Retinal pigment epithelial cell (primary cell): Measurements from ENCODE around the gene MMS22L.

Source experiments
- DNase-seq: peaks from one replicate; pipeline ENCODE4 v3.0.0-alpha.2; 2010; ENCODE audit warnings: low read depth
- H3K4me3 ChIP-seq: 2 replicates; pipeline ENCODE4 v1.5.1; 2011; ENCODE audit warnings: mild to moderate bottlenecking, low read length, control low read depth, moderate library complexity
- TF ChIP-seq, protein P1 (sequence below): conservative IDR thresholded peaks from 2 replicates; pipeline ENCODE4 v1.5.1; 2011; ENCODE audit warnings: low read depth, low read length, control low read depth, inconsistent platforms

The MMS22L gene

DNA sequence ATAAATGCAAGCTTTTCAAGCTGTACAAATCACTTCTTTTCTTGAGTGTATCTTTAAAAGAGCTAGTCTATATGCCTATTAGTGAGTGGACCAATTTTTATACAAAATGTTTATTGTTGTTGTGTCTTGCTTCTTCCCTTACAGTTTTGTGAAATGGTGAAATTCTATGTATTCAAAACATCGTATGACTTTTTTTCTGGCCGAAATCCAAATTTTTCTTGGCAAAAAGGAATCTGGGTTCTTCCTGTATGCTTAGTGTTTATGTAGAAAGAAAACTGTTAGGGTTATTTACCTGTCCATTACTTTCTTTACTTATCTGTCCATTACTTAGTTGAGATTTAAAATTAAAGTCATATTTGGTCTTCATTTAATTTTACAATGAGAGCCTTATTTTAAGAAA is 153.9 kb downstream of the MMS22L start:
- TF ChIP-seq, protein P1, sequence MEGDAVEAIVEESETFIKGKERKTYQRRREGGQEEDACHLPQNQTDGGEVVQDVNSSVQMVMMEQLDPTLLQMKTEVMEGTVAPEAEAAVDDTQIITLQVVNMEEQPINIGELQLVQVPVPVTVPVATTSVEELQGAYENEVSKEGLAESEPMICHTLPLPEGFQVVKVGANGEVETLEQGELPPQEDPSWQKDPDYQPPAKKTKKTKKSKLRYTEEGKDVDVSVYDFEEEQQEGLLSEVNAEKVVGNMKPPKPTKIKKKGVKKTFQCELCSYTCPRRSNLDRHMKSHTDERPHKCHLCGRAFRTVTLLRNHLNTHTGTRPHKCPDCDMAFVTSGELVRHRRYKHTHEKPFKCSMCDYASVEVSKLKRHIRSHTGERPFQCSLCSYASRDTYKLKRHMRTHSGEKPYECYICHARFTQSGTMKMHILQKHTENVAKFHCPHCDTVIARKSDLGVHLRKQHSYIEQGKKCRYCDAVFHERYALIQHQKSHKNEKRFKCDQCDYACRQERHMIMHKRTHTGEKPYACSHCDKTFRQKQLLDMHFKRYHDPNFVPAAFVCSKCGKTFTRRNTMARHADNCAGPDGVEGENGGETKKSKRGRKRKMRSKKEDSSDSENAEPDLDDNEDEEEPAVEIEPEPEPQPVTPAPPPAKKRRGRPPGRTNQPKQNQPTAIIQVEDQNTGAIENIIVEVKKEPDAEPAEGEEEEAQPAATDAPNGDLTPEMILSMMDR, result no peak
- H3K4me3 ChIP-seq, result no peak overlapping the region
- no peak for DNase-seq

DNA sequence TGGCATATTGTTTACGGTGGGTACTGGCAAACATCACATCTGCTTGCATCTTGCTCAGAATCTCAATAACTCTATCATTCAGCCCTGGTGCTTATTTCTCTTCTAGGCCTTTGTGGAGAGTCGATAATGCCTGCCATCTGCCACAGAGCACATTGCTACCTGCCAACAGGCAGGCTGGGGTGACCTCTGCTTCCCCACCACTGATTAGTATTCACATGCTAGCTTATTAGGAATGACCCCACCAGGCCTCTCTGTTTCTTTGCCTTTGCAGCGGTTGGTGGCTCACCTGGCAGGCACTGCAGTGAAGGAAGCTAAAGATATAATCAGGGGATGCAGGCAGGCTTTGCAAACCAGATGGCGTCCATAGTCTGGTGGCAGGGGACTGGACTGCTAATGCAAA is 154.5 kb downstream of the MMS22L start:
- TF ChIP-seq, protein P1, result no peak
- no peak for DNase-seq
- H3K4me3 ChIP-seq, result no peak overlapping the region

DNA sequence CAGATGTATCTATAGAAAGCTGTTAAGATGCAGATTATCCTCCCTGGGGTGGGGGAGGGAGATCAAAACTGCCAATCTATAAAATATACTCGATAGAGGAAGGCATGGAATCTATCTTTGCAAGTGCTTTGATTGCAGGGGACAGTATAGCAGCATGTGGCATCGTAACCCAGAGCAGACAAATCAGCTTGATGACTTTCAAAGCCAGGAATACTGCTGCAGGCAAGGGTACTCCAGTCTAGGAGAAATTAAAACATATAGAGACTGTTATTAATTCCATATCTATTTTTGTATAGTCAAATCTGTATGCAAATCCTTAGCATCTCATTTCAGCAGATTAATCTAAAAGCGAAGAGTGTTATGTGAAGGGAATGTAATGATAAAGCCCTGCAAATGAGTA is 159.4 kb downstream of the MMS22L start:
- H3K4me3 ChIP-seq, result no peak overlapping the region
- DNase-seq, result no peak
- TF ChIP-seq, protein P1, result no peak

GRCh38 chr6:97123112-97123511 is 159.9 kb downstream of the MMS22L start:
- TF ChIP-seq, protein P1, result no peak
- no peak overlapping the region for H3K4me3 ChIP-seq

GRCh38 chr6:97120511-97120910 is 162.5 kb downstream of the MMS22L start:
- DNase-seq, result no peak
- H3K4me3 ChIP-seq, result no peak overlapping the region
- TF ChIP-seq, protein P1, result no peak

More at GRCh38 chr6:97123112-97123511, 159.9 kb downstream of the MMS22L start:
- DNase-seq, result no peak

GRCh38 chr6:97114645-97115044 is 168.4 kb downstream of the MMS22L start:
- no peak for DNase-seq
- TF ChIP-seq, protein P1, result no peak
- no peak overlapping the region for H3K4me3 ChIP-seq

DNA sequence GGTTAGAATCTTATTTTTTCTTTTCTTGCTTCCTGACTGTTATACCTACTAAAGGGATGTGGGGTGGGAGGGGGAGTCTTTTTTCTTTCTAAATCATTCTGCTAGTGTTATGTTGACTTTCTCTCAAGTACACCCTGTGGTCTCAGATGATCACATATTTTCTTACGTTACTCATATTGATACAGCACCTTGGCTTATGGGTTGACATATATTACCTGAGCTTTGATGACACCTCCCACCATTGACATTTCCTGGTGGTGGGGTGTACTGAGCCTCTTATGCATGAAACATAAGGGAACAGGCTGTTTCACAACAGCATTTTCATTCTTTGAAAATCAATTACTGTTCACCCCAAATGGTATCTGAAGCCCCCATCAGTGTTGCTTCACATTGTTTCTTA is 169.8 kb downstream of the MMS22L start:
- TF ChIP-seq, protein P1, result no peak
- no peak for DNase-seq
- no peak overlapping the region for H3K4me3 ChIP-seq
